Measurements from ENCODE around the gene INSIG1.

INSIG1 gene

GRCh38 chr7:155256761-155257481, 40.8 kb upstream of the INSIG1 start:
- TF ChIP-seq EZH2 (IDR thresholded peaks at IDR 0.05; ENCODE audit: borderline replicate concordance, low read length), result no peak
- TF ChIP-seq CTCF (IDR thresholded peaks at IDR 0.05; ENCODE audit: low read length), result no peak
- H3K4me2 ChIP-seq (ENCODE audit: low read length), result no peak overlapping the region

GRCh38 chr7:155257482-155258225, 40.0 kb upstream of the INSIG1 start:
- no peaks in the 10 kb centered on the region for H3K79me2 ChIP-seq (ENCODE audit: insufficient read depth, low read length)
- H3K9me2 ChIP-seq (ENCODE audit: low read depth, low read length), result no peaks in the 10 kb centered on the region
- no peaks in the 10 kb centered on the region for H3K4me1 ChIP-seq (ENCODE audit: insufficient read depth, low read length, severe bottlenecking)
- no peak overlapping the region for H3K27ac ChIP-seq (ENCODE audit: low read depth, low read length, poor library complexity, severe bottlenecking)
- no peak for TF ChIP-seq CTCF (IDR thresholded peaks at IDR 0.05; ENCODE audit: low read length)
- TF ChIP-seq EZH2 (IDR thresholded peaks at IDR 0.05; ENCODE audit: borderline replicate concordance, low read length), result no peak
- no peak overlapping the region for H2AFZ ChIP-seq (ENCODE audit: low read length)
- no peaks in the 10 kb centered on the region for H3K36me3 ChIP-seq (ENCODE audit: insufficient read depth, low read length)
- no peaks in the 10 kb centered on the region for H4K20me1 ChIP-seq (ENCODE audit: insufficient read depth, low read length)
- peaks cover 28% of the 10 kb centered on the region for H3K27me3 ChIP-seq (ENCODE audit: insufficient read depth, low read length)
- no peak overlapping the region for H3K4me3 ChIP-seq (ENCODE audit: low read depth, low read length, poor library complexity, severe bottlenecking)
- H3K9ac ChIP-seq (ENCODE audit: low read length), result no peak overlapping the region
- no peaks in the 10 kb centered on the region for H3F3A ChIP-seq (ENCODE audit: insufficient read depth, low read length)
- no peak overlapping the region for H3K4me2 ChIP-seq (ENCODE audit: low read length)
- H3K9me3 ChIP-seq (ENCODE audit: low read length), result no peaks in the 10 kb centered on the region

More at GRCh38 chr7:155256761-155257481, 40.8 kb upstream of the INSIG1 start:
- H3K4me3 ChIP-seq (ENCODE audit: low read depth, low read length, poor library complexity, severe bottlenecking), result no peak overlapping the region
- no peak overlapping the region for H3K9ac ChIP-seq (ENCODE audit: low read length)
- no peak overlapping the region for H2AFZ ChIP-seq (ENCODE audit: low read length)
- H4K20me1 ChIP-seq (ENCODE audit: insufficient read depth, low read length), result no peaks in the 10 kb centered on the region
- H3F3A ChIP-seq (ENCODE audit: insufficient read depth, low read length), result no peaks in the 10 kb centered on the region
- H3K79me2 ChIP-seq (ENCODE audit: insufficient read depth, low read length), result no peaks in the 10 kb centered on the region
- no peaks in the 10 kb centered on the region for H3K9me2 ChIP-seq (ENCODE audit: low read depth, low read length)
- no peaks in the 10 kb centered on the region for H3K36me3 ChIP-seq (ENCODE audit: insufficient read depth, low read length)
- H3K27me3 ChIP-seq (ENCODE audit: insufficient read depth, low read length), result peaks cover 28% of the 10 kb centered on the region
- no peaks in the 10 kb centered on the region for H3K9me3 ChIP-seq (ENCODE audit: low read length)
- no peak overlapping the region for H3K27ac ChIP-seq (ENCODE audit: low read depth, low read length, poor library complexity, severe bottlenecking)
- H3K4me1 ChIP-seq (ENCODE audit: insufficient read depth, low read length, severe bottlenecking), result no peaks in the 10 kb centered on the region

GRCh38 chr7:155258226-155258560, 39.5 kb upstream of the INSIG1 start:
- H3K4me1 ChIP-seq (ENCODE audit: insufficient read depth, low read length, severe bottlenecking), result no peaks in the 10 kb centered on the region
- H3F3A ChIP-seq (ENCODE audit: insufficient read depth, low read length), result no peaks in the 10 kb centered on the region
- H3K9me3 ChIP-seq (ENCODE audit: low read length), result no peaks in the 10 kb centered on the region
- H3K9ac ChIP-seq (ENCODE audit: low read length), result no peak overlapping the region
- H2AFZ ChIP-seq (ENCODE audit: low read length), result no peak overlapping the region
- H4K20me1 ChIP-seq (ENCODE audit: insufficient read depth, low read length), result no peaks in the 10 kb centered on the region
- no peak overlapping the region for H3K4me2 ChIP-seq (ENCODE audit: low read length)
- TF ChIP-seq CTCF (IDR thresholded peaks at IDR 0.05; ENCODE audit: low read length), result no peak
- no peak for TF ChIP-seq EZH2 (IDR thresholded peaks at IDR 0.05; ENCODE audit: borderline replicate concordance, low read length)
- H3K4me3 ChIP-seq (ENCODE audit: low read depth, low read length, poor library complexity, severe bottlenecking), result no peak overlapping the region
- no peaks in the 10 kb centered on the region for H3K9me2 ChIP-seq (ENCODE audit: low read depth, low read length)
- H3K36me3 ChIP-seq (ENCODE audit: insufficient read depth, low read length), result no peaks in the 10 kb centered on the region
- H3K79me2 ChIP-seq (ENCODE audit: insufficient read depth, low read length), result no peaks in the 10 kb centered on the region
- H3K27ac ChIP-seq (ENCODE audit: low read depth, low read length, poor library complexity, severe bottlenecking), result no peak overlapping the region
- H3K27me3 ChIP-seq (ENCODE audit: insufficient read depth, low read length), result peaks cover 25% of the 10 kb centered on the region
